ENCODE measurements around the gene AURKAIP1. TPM values are rescaled to one million over a fixed set of nuclear protein-coding genes. Genes with fewer than 3 reads are reported as not detected.

AURKAIP1 gene
- total and polyA plus RNA-seq, 2 of the 13 experiments (the other 11 are each of a cell fraction or from before 2014, with no cell fraction given), result 69.5 to 175 TPM

DNA sequence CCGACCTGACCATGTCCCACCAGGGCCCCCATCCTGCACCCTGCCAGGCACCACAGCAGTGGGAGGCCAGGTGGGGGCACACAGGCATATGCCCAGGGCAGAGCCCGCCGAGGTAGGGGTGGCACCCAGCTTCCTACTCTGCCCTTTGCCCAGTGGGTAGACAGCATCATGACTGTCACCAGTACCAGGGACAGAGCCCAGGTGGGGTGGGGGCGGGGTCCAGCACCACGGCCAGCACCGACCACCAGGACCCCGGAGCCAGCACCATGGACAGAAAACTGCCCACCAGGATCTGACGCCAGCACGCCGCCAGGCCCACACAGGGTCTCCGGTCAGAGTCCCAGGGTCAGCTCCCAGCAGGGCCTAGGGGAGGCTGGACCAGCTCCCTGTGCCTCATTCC is 40.2 kb downstream of the AURKAIP1 start (continued):
- TF ChIP-seq, protein P1, sequence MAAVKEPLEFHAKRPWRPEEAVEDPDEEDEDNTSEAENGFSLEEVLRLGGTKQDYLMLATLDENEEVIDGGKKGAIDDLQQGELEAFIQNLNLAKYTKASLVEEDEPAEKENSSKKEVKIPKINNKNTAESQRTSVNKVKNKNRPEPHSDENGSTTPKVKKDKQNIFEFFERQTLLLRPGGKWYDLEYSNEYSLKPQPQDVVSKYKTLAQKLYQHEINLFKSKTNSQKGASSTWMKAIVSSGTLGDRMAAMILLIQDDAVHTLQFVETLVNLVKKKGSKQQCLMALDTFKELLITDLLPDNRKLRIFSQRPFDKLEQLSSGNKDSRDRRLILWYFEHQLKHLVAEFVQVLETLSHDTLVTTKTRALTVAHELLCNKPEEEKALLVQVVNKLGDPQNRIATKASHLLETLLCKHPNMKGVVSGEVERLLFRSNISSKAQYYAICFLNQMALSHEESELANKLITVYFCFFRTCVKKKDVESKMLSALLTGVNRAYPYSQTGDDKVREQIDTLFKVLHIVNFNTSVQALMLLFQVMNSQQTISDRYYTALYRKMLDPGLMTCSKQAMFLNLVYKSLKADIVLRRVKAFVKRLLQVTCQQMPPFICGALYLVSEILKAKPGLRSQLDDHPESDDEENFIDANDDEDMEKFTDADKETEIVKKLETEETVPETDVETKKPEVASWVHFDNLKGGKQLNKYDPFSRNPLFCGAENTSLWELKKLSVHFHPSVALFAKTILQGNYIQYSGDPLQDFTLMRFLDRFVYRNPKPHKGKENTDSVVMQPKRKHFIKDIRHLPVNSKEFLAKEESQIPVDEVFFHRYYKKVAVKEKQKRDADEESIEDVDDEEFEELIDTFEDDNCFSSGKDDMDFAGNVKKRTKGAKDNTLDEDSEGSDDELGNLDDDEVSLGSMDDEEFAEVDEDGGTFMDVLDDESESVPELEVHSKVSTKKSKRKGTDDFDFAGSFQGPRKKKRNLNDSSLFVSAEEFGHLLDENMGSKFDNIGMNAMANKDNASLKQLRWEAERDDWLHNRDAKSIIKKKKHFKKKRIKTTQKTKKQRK (IDR thresholded peaks at IDR 0.05; ENCODE audit: low read length), result no peak
- no peak for TF ChIP-seq MIXL1 (CRISPR knock-in tag; IDR thresholded peaks at IDR 0.05)
- TF ChIP-seq TARDBP (CRISPR knock-in tag; IDR thresholded peaks at IDR 0.05), result no peak
- TF ChIP-seq ZFX (CRISPR knock-in tag; IDR thresholded peaks at IDR 0.05; ENCODE audit: low read depth), result no peak
- TF ChIP-seq, protein P2, sequence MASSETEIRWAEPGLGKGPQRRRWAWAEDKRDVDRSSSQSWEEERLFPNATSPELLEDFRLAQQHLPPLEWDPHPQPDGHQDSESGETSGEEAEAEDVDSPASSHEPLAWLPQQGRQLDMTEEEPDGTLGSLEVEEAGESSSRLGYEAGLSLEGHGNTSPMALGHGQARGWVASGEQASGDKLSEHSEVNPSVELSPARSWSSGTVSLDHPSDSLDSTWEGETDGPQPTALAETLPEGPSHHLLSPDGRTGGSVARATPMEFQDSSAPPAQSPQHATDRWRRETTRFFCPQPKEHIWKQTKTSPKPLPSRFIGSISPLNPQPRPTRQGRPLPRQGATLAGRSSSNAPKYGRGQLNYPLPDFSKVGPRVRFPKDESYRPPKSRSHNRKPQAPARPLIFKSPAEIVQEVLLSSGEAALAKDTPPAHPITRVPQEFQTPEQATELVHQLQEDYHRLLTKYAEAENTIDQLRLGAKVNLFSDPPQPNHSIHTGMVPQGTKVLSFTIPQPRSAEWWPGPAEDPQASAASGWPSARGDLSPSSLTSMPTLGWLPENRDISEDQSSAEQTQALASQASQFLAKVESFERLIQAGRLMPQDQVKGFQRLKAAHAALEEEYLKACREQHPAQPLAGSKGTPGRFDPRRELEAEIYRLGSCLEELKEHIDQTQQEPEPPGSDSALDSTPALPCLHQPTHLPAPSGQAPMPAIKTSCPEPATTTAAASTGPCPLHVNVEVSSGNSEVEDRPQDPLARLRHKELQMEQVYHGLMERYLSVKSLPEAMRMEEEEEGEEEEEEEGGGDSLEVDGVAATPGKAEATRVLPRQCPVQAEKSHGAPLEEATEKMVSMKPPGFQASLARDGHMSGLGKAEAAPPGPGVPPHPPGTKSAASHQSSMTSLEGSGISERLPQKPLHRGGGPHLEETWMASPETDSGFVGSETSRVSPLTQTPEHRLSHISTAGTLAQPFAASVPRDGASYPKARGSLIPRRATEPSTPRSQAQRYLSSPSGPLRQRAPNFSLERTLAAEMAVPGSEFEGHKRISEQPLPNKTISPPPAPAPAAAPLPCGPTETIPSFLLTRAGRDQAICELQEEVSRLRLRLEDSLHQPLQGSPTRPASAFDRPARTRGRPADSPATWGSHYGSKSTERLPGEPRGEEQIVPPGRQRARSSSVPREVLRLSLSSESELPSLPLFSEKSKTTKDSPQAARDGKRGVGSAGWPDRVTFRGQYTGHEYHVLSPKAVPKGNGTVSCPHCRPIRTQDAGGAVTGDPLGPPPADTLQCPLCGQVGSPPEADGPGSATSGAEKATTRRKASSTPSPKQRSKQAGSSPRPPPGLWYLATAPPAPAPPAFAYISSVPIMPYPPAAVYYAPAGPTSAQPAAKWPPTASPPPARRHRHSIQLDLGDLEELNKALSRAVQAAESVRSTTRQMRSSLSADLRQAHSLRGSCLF (CRISPR knock-in tag; IDR thresholded peaks at IDR 0.05; ENCODE audit: borderline replicate concordance), result no peak
- TF ChIP-seq NCOA1 (CRISPR knock-in tag; IDR thresholded peaks at IDR 0.05), result no peak
- TF ChIP-seq EZH2 (conservative IDR thresholded peaks at IDR 0.05; ENCODE audit: low read depth, low read length), result no peak
- TF ChIP-seq ZFP37 (CRISPR knock-in tag; IDR thresholded peaks at IDR 0.05; ENCODE audit: borderline replicate concordance), result no peak
- no peak for TF ChIP-seq PHF20 (CRISPR knock-in tag; IDR thresholded peaks at IDR 0.05)
- no peak for TF ChIP-seq ZNF496 (CRISPR knock-in tag; IDR thresholded peaks at IDR 0.05; ENCODE audit: insufficient replicate concordance)
- TF ChIP-seq ZNF20 (CRISPR knock-in tag; IDR thresholded peaks at IDR 0.05), result 0 out of 2 replicates have a peak, but pooled peaks have one; percentile 65
- TF ChIP-seq KDM2A (CRISPR knock-in tag; IDR thresholded peaks at IDR 0.05; ENCODE audit: borderline replicate concordance, low read depth), result no peak
- TF ChIP-seq ZNF615 (CRISPR knock-in tag; IDR thresholded peaks at IDR 0.05; ENCODE audit: borderline replicate concordance), result no peak
- TF ChIP-seq SMARCC2 (IDR thresholded peaks at IDR 0.05), result no peak
- TF ChIP-seq, protein P3, sequence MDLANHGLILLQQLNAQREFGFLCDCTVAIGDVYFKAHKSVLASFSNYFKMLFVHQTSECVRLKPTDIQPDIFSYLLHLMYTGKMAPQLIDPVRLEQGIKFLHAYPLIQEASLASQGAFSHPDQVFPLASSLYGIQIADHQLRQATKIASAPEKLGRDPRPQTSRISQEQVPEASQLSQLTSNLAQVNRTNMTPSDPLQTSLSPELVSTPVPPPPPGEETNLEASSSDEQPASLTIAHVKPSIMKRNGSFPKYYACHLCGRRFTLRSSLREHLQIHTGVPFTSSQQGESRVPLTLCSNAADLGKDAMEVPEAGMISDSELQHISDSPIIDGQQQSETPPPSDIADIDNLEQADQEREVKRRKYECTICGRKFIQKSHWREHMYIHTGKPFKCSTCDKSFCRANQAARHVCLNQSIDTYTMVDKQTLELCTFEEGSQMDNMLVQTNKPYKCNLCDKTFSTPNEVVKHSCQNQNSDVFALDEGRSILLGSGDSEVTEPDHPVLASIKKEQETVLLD (CRISPR knock-in tag; IDR thresholded peaks at IDR 0.05; ENCODE audit: low read depth), result 0 out of 2 replicates have a peak, but pooled peaks have one; percentile 53
- TF ChIP-seq ZNF160 (CRISPR knock-in tag; IDR thresholded peaks at IDR 0.05), result no peak
- peak; percentile 17 for TF ChIP-seq RBM22 (optimal IDR thresholded peaks at IDR 0.05; ENCODE audit: low read length)
- peak; percentile 53; the same call in 1 of the 2 replicates for TF ChIP-seq RARA (CRISPR knock-in tag; IDR thresholded peaks at IDR 0.05)
- TF ChIP-seq U2AF1 (optimal IDR thresholded peaks at IDR 0.05; ENCODE audit: low read depth, low read length), result no peak
- TF ChIP-seq, protein P4, sequence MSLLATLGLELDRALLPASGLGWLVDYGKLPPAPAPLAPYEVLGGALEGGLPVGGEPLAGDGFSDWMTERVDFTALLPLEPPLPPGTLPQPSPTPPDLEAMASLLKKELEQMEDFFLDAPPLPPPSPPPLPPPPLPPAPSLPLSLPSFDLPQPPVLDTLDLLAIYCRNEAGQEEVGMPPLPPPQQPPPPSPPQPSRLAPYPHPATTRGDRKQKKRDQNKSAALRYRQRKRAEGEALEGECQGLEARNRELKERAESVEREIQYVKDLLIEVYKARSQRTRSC (CRISPR knock-in tag; IDR thresholded peaks at IDR 0.05; ENCODE audit: low read depth), result no peak
- no peak for TF ChIP-seq ZBTB38 (CRISPR knock-in tag; IDR thresholded peaks at IDR 0.05)
- no peak for TF ChIP-seq RBAK (CRISPR knock-in tag; IDR thresholded peaks at IDR 0.05)
